Choroid plexus epithelial cell (primary cell): ENCODE data around the gene PLXNA3.

Experiments used
- DNase-seq: peaks from one replicate; pipeline ENCODE4 v3.0.0-alpha.2; 2010; ENCODE audit warnings: low read depth
- H3K4me3 ChIP-seq: 2 replicates; pipeline ENCODE4 v1.5.1; 2011; ENCODE audit warnings: low read depth, mild to moderate bottlenecking, control low read depth, low read length, moderate library complexity
- CTCF ChIP-seq: conservative IDR thresholded peaks from 2 replicates; pipeline ENCODE4 v1.5.1; 2011; ENCODE audit warnings: low read depth, mild to moderate bottlenecking, control low read depth, inconsistent platforms, low read length, moderate library complexity

The PLXNA3 gene

GRCh38 chrX:154516656-154517100, 58.6 kb downstream of the PLXNA3 start:
- TF ChIP-seq CTCF: no peak
- peak overlapping the region; percentile 53 for H3K4me3 ChIP-seq
- DNase-seq: peak; percentile 81

- no peak for DNase-seq
- H3K4me3 ChIP-seq: peak overlapping the region; percentile 20
- TF ChIP-seq CTCF: no peak
Measured at GRCh38 chrX:154517101-154517781, 59.2 kb downstream of the PLXNA3 start.

GRCh38 chrX:154519389-154519788, 61.3 kb downstream of the PLXNA3 start:
- H3K4me3 ChIP-seq: no peak overlapping the region
- no peak for TF ChIP-seq CTCF
- DNase-seq: no peak

GRCh38 chrX:154525606-154526490, 67.8 kb downstream of the PLXNA3 start:
- no peak for TF ChIP-seq CTCF
- DNase-seq: no peak

GRCh38 chrX:154526901-154527675, 69.0 kb downstream of the PLXNA3 start:
- TF ChIP-seq CTCF: peak; percentile 69
- DNase-seq: peak; percentile 84
- peak overlapping the region; percentile 45 for H3K4me3 ChIP-seq

More at GRCh38 chrX:154525606-154526490, 67.8 kb downstream of the PLXNA3 start:
- H3K4me3 ChIP-seq: no peak overlapping the region
